Gastrocnemius medialis (tissue), 4 donors: ENCODE measurements around the gene SCD. TPM values are rescaled to one million over a fixed set of nuclear protein-coding genes. Genes with fewer than 3 reads are reported as not detected.

ENCODE experiments used
- ATAC-seq, 2 donors: fragments of 150-250 bp; one replicate each; pipeline ENCODE4 v1.9.1; 2016
- DNase-seq, 2 donors: peaks; one replicate each; pipeline ENCODE4 v3.0.0-alpha.2; 2019
- H3K27ac ChIP-seq, 4 donors: fragments of 200-600 bp; sonication (generic); 1 replicate in 1 of 4; 2 replicates in 3 of 4; pipeline ENCODE4 v1.5.1; 2016 to 2018; ENCODE audit warnings: mild to moderate bottlenecking in 2 of 4, moderate library complexity in 1 of 4
- H3K27me3 ChIP-seq, 3 donors: fragments of 200-600 bp; sonication (generic) in 2 of 3; 1 replicate in 1 of 3; 2 replicates in 2 of 3; pipeline versions ENCODE4 v1.5.1 to v1.6.0; 2016 to 2019; ENCODE audit warnings: mild to moderate bottlenecking in 1 of 3, moderate library complexity in 1 of 3
- H3K36me3 ChIP-seq, 2 donors: fragments of 200-600 bp; sonication (generic) in 1 of 2; one replicate each; pipeline ENCODE4 v1.5.1; 2017 to 2018
- H3K4me1 ChIP-seq, 2 donors: fragments of 200-600 bp; sonication (generic) in 1 of 2; one replicate each; pipeline ENCODE4 v1.5.1; 2016 to 2017; ENCODE audit warnings: mild to moderate bottlenecking in 2 of 2
- H3K4me3 ChIP-seq, 4 donors: fragments of 200-600 bp; sonication (generic) in 3 of 4; 1 replicate in 1 of 4; 2 replicates in 3 of 4; pipeline ENCODE4 v1.5.1; 2016 to 2019; ENCODE audit warnings: mild to moderate bottlenecking in 2 of 4
- H3K9me3 ChIP-seq, 3 donors: fragments of 200-600 bp; sonication (generic) in 2 of 3; 1 replicate in 1 of 3; 2 replicates in 2 of 3; pipeline ENCODE4 v1.5.1; 2016 to 2019
- CTCF ChIP-seq, 5 experiments: fragments of 450-650 bp in 3 of 5; fragments of 200-600 bp in 2 of 5; sonication (generic) in 2 of 5; IDR thresholded peaks in 4 of 5; conservative IDR thresholded peaks in 1 of 5; 1 replicate in 4 of 5; 2 replicates in 1 of 5; pipeline ENCODE4 v1.5.1; 2016 to 2019; ENCODE audit warnings: antibody characterized with exemption in 5 of 5, mild to moderate bottlenecking in 3 of 5, moderate library complexity in 3 of 5
- POLR2A ChIP-seq, 2 donors: fragments of 450-650 bp; IDR thresholded peaks; one replicate each; pipeline ENCODE4 v1.6.1; 2017; ENCODE audit warnings: antibody characterized with exemption in 2 of 2, mild to moderate bottlenecking in 2 of 2, moderate library complexity in 2 of 2
- in situ Hi-C, 4 donors: fragments of 200-750 bp; cut with MboI; loops; one replicate each; pipeline versions ENCODE4 v1.15.0 to v1.8.0; 2017; ENCODE audit warnings: low sequenced_read_pairs in 4 of 4
- intact Hi-C: fragments of 100-400 bp; cut with DNase I; formaldehyde crosslinking; loops from one replicate; pipeline ENCODE4 v1.15.1; 2023; ENCODE audit warnings: low total_unique reads
- total RNA-seq, 4 donors: library from RNA; depleted of rRNA; stranded (reverse); fragments of >200 nt; gene quantifications; one replicate each; pipeline versions ENCODE4 v1.1.0 to v1.2.3, GENCODE V29; 2016

The SCD gene
- total RNA-seq, 4 donors from 2014 or later: 1.1 to 1.9 (median 1.6) TPM

GRCh38 chr10:100338434-100339036, 8.5 kb upstream of the SCD start:
- H3K27me3 ChIP-seq: no peaks in the 10 kb centered on the region
- H3K36me3 ChIP-seq: no peaks in the 10 kb centered on the region
- no peak overlapping the region for H3K27ac ChIP-seq
- no peak overlapping the region for H3K4me3 ChIP-seq
- intact Hi-C loops (loop anchor here (1.0 kb wide), 1 partner anchor 95 kb away; no protein-coding TSS in a partner anchor), in situ Hi-C loops (loop anchor here in 2 of 4 donors (5.0 to 25.0 kb wide), 2 partner anchors 94 to 174 kb away; partner anchors contain the start of gene SEC31B (in 1 of the 2))
- peaks cover 20% of the 10 kb centered on the region in 2 donors for H3K4me1 ChIP-seq
- DNase-seq (peak; percentile 50 to 71), ATAC-seq (peak; percentile 25 to 40)
- no peaks in the 10 kb centered on the region for H3K9me3 ChIP-seq
- TF ChIP-seq CTCF (IDR thresholded peaks at IDR 0.05 in 4 of 5, conservative IDR thresholded peaks at IDR 0.05 in 1 of 5) (peak; percentile 90 to 96 (median 94)), POLR2A (IDR thresholded peaks at IDR 0.05) (no peak)

GRCh38 chr10:100339236-100339635, 7.8 kb upstream of the SCD start:
- Histone ChIP-seq H3K36me3 (no peaks in the 10 kb centered on the region), H3K27ac (no peak overlapping the region), H3K27me3 (no peaks in the 10 kb centered on the region), H3K9me3 (no peaks in the 10 kb centered on the region), H3K4me3 (no peak overlapping the region), H3K4me1 (peaks cover 23 to 24% of the 10 kb centered on the region in 2 donors)
- no peak for ATAC-seq
- TF ChIP-seq CTCF (IDR thresholded peaks at IDR 0.05 in 4 of 5, conservative IDR thresholded peaks at IDR 0.05 in 1 of 5): no peak
- TF ChIP-seq POLR2A (IDR thresholded peaks at IDR 0.05): no peak
- DNase-seq: no peak
- intact Hi-C loops (no loop called here), in situ Hi-C loops (loop anchor here in 2 of 4 donors (5.0 to 25.0 kb wide), 2 partner anchors 93 to 173 kb away; partner anchors contain the start of gene SEC31B (in 1 of the 2))

GRCh38 chr10:100340948-100341847, 5.8 kb upstream of the SCD start:
- H3K9me3 ChIP-seq: no peaks in the 10 kb centered on the region
- peaks cover under 1 to 6% (median 5%) of the 10 kb centered on the region in 3 donors for H3K27me3 ChIP-seq
- ATAC-seq: peak; percentile 70 to 82
- intact Hi-C loops (loop anchor here (2.0 kb wide), 2 partner anchors 30 to 176 kb away; no protein-coding TSS in a partner anchor), in situ Hi-C loops (loop anchor here (5.0 to 25.0 kb wide), 4 partner anchors 91 to 176 kb away; partner anchors contain the start of gene SEC31B (in 4 of the 4))
- no peaks in the 10 kb centered on the region for H3K36me3 ChIP-seq
- H3K4me3 ChIP-seq: no peak overlapping the region
- DNase-seq: peak; percentile 69 to 88
- TF ChIP-seq CTCF (IDR thresholded peaks at IDR 0.05 in 4 of 5, conservative IDR thresholded peaks at IDR 0.05 in 1 of 5): no peak
- peaks cover 34 to 43% of the 10 kb centered on the region in 2 donors for H3K4me1 ChIP-seq
- peak overlapping the region; percentile 54 to 75 (median 67) for H3K27ac ChIP-seq

- Histone ChIP-seq H3K4me3 (no peak overlapping the region), H3K27me3 (peaks cover 9 to 14% (median 10%) of the 10 kb centered on the region in 3 donors), H3K4me1 (peaks cover 43 to 46% of the 10 kb centered on the region in 2 donors), H3K9me3 (no peaks in the 10 kb centered on the region), H3K36me3 (no peaks in the 10 kb centered on the region), H3K27ac (peak overlapping the region; percentile 54 to 75 (median 67))
- in situ Hi-C loops: loop anchor here (5.0 to 25.0 kb wide), 4 partner anchors 90 to 175 kb away; partner anchors contain the start of gene SEC31B (in 4 of the 4)
- intact Hi-C loops: loop anchor here (2.0 kb wide), 2 partner anchors 29 to 175 kb away; no protein-coding TSS in a partner anchor
- ATAC-seq: peak; percentile 44 to 60
- TF ChIP-seq CTCF (IDR thresholded peaks at IDR 0.05 in 4 of 5, conservative IDR thresholded peaks at IDR 0.05 in 1 of 5) (peak in 4 of 5 experiments; percentile 23 to 63 (median 42)), POLR2A (IDR thresholded peaks at IDR 0.05) (no peak)
- DNase-seq: peak; percentile 39 to 61
Measured at GRCh38 chr10:100341953-100342626, 4.9 kb upstream of the SCD start.
